Superior temporal gyrus (tissue), 1 donor: Measurements from ENCODE around the gene HOXD10.

Experiments
- DNase-seq: peaks from one replicate; pipeline ENCODE4 v3.0.0-alpha.2; 2016; ENCODE audit errors: extremely low spot score

Gene HOXD10

DNA sequence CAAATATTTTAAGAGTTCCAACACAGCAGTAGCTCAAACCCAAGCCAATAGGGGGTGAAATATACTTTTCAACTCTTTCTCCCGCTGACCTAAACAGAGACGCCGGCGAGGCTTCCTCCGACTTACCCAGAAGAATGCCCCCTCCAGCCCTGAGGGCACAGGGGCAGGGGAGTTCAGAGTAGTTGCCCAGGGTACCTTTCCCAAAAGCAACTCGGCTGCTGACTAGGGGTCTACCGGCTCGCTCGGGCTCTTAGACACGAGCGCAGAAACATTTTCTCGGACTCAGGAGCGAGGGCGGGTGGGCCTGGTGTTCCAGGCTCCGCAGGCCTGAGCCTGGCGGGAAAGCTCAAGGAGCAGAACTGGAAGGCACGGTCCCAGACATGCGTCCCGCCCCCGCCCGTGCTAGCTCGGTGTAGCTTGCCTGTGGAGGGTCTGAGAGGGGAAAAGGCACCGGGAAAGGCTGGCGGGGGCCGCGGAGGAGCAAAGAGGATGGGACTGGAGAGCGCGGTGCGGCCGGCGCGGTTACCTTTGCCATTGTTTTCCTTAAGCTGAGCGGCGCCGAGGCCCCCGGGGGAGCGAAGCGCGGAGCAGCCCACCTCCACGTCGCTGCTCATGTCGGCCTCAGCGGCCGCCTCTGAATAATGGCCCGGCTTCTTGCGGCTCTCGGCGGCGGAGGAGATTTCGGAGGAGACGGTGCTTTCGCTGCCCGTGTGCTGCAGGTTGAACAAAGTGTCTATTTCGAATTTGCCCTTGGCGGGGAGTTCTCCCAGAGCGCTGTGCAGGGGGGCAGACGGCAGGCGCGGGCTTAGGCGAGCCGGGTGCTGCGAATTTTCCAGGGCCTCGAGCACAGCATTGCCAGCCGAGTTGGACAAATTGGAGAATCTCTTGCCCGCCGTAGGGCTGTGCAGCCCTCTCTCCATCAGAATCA lies 33.5 kb upstream of the HOXD10 start:
- no peak for DNase-seq

DNA sequence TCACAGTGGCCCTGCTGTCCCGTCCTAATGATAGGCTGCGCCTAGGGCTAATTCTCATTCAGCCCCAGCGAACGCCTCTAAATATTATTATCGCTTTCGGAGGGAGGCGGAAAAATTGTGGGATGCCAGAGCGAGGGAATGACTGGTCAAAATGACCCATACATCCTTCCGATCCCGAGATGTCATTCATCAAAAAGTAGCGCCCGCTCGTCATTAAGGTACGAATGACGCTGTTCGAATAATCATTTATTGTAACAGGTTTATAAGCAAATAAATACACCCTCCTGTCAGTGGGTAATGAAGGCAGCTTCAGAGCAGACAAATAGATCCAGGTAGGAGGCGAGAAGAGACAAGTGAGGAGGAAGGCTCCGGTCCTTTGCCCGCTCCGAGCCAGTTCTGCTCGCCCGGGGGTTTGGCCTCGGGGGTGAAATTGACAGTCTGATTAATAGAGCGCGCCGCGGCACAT lies 32.7 kb upstream of the HOXD10 start, which contains the start of gene EVX2:
Gene EVX2 (minus strand): TSS at position 167 of the 466 bp plus-strand sequence. CDS start 186 bp downstream, outside the sequence.
- DNase-seq: no peak

DNA sequence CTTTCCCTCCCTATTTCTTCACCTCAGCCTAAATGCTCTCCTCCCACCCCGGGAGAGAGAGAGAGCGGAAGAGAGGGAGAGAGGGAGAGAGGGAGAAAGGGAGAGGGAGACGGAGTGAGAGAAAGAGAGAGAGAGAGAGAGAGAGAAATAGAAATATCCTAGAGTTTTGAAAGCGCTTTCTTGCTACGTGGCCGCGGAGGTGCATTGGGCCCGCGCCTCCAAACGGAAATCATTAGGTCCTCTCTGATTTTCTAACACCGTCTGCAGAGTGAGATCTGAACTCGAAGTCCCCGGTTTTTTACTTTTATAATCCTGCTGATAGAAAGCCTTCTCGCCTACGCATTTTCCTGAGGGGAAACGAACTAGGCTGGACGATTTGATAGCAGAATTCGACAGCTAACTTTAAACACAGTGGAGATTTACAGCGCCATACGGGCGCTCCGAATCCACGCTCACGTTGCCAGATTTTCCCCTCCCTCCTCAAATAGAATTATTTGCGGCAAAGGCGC lies 31.9 kb upstream of the HOXD10 start:
- no peak for DNase-seq

DNA sequence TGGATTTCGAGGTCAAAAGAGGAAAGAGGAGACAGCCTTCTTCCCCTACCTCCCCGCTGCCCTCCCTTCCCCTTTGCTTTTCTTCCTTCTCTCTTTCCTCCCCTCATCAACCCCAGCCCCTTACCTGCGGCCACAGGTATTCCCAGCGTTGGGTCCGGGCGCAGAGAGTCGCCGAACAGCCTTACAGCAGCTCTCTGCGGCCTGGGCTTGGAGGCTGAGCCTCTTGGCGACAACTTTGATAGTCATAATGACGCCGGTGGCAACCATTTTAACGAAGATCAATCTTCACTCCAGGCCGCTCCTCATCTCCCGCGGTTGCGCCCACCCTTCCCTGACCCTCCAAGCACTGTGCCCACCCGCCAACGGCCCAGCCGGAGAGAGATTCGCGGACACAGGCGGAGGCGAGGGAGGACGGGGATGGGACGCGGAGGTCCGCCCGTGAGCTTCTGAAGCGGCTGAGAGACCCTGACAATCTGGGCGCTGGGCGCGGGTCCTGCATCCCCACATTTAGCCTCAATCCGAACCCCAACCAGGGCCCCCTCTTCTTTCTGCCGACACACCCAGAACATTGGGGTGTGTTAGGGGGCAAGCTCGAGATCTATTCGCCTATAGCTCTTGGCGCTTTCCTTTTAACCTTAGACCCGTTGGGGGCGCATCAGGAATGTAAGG lies 31.3 kb upstream of the HOXD10 start:
- no peak for DNase-seq

DNA sequence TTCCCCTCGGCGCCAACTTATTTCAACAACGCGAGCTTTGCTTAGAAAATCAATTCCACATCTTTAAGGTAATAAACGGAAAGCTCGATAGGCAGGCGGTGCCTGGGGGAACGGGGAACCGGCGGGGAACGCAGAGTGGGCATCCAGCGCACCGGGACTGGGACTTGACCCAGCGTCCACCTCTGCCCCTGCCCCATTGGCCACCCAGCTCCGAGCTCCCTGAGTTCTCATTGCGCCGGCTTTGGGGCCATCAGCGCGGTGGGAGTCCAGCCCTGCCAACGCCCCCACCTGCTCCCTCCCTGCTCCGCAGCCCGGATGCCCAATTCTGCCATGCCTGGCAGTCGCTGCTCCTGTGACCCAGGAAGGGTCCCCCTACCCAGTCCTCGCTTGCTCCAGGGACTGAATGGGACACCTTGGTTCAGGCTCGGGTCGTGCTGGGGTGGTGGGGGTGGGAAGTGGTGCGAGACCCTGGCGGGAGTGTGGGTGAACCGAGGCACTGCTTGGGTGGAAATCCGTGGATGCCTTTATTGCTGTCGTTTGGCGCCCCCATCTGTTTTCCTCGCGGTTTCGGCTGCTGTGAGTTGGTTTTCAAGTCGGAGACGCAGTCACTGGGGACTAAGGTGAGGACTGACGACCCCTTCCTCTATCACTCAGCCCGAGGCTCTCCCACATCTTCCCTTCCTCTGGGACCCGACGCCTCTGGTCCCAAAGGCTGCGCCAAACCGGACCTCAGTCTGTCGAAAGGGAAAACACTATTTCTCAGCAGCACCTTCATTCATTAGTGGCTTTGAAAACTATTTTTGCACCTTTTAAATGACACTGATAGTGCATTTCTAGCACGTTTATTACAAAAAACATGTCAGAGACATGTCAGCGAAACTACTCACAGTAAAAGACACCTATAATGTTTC lies 30.5 kb upstream of the HOXD10 start:
- peak; percentile 65 for DNase-seq

DNA sequence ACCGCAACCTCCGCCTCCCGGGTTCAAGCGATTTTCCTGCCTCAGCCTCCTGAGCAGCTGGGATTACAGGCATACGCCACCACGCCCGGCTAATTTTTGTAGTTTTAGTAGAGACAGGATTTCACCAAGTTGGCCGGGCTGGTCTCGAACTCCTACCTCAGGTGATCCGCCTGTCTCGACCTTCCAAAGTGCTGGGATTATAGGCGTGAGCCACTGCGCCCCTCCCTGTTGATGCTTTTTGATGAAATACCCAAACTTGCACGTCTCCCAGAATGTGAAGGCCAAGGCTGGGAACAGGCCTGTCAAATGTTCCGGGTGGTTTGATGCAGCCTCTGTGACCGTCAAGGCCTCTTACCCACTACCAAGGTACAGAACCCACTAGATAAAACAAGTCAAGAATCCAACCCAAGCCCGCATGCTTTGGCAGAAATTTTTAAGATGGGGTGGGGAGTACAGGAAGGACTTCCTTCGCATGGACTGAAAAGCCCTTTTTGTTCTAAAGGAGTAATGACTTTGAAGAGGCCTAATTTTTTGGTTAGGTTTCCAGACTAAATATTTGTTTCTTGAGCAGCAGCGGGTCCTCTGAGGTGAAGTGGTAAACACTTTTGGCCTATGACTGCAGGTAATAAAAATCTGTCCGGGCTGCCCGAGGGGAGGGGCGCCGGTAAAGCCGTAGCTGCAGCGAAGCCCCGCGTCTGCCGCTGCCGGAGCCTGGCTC lies 29.1 kb upstream of the HOXD10 start:
- no peak for DNase-seq

DNA sequence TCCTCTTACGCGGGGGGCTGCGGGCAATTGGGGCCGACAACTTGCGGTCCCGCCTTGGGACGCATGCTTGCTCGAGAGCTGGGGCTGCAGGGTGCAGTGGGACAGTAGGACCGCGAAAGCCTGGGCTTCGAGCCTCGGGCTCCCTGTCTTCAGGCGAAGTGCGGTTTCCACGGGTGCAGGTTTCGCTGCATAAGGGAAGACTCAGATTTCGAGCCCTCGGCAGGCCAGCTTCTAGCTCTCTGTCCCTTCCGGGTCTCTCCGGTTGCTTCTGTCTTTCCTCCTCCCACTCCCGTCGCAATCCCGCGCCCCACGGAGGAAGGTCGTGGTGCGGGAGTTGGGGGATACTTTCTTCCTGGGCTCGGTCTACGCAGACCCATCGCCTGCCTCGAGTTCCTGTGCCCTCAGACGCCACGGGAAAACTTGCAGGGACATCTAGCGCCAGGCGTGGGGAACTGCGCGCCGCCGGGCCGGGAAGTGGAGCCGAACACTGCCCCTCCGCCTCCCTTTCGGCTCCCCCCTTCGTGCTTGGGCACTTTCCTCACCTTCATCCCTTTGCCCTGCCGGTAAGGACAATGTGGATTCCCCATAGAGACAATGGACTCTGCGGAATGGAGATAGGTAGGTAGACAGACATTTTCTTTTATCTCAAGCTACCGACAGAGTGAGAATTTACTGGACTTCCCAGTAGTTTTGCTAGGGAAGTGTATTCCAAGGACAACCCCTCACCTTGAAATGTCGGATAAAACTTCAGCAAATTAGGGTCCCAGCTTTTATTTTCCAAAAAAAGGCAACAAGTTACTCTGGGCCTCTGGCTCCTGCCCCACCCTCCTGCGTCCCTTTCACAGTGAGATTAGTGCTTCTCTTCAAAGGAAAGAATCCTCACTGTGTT lies 28.3 kb upstream of the HOXD10 start:
- no peak for DNase-seq

DNA sequence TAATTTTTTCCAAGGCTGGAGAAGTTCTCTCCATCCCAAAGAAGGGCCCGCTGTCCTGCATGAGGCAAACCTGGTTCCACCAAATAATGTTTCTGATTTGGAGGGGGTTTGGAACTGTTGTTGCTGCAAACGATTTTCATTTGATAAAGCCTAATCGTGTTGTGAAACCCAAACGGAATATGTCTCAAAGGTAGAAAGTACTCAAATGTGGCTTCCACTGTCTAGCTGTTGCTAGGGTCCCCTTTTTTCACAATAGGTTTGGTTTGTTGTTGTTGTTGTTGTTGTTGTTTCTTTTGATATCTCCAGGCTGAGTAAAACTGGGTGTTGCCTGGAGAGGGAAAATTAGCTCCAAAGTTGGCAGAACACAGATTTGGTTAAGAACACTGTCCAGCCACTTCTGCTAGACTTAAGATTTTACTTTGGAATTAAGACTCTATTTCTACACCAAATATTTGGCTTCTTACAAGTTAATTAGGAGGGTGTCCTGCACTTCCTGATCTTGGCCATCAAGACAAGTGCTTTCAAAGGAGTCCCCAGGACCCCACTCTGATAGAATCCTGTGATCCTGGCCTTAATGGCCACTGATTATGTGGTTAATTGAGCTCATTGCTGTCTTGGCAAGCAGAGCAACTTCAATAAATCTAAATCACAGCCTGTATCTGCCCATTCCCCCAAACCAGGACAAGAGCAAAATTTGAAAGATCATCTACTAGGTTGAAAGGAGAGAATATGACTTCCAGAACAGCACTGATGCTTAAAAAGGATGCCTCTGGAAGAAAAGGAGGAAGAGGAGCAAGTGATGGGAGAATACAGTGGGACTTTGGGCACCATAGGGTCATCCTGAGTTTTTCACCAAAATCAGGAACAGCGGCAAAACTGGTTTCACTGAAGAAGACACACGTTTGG lies 27.4 kb upstream of the HOXD10 start:
- no peak for DNase-seq

DNA sequence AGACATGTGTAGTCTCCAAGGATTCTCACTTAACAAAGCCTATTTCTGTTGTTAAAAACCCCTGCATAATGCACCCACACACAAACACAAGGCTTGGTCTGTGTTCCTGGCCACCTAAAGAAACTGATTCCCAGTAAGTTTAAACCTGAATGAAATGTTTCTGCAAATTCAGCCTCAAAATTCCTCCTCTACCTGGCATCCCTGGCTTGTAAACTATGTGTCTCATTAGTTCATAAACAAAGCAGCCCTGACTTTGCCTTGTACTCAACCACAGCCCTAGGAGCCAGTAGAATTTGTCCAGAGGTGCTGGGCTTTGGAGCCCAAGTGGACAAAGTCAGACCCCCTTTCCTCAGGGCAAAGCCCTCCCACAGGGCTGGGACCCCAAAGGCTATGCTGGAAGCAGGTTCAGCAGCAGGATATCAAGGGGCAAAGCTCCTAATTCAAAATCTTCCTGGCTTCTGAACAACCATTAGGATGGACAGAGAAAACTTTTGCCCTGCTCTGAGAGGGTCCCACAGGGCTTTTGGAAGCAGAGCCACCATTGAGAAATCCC lies 26.7 kb upstream of the HOXD10 start:
- no peak for DNase-seq

DNA sequence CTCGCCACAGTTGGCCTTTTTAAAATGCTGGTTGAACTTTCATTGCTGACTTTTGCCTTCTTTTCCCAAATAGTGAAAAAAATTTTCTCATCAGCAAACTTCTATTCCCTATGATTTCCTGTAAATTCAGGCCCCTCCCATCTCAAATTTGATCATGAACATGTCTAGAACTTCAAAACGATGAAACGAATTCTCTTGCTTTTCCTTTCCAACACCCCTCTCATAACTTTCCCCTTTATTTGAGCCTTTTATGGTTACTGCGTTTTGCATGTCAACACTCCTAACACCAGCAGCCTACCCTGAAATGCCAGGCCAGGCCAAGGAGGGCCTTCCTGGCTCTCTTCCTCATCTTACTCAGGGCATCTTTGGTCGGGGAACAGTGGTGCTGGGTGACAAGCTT lies 25.7 kb upstream of the HOXD10 start:
- no peak for DNase-seq

DNA sequence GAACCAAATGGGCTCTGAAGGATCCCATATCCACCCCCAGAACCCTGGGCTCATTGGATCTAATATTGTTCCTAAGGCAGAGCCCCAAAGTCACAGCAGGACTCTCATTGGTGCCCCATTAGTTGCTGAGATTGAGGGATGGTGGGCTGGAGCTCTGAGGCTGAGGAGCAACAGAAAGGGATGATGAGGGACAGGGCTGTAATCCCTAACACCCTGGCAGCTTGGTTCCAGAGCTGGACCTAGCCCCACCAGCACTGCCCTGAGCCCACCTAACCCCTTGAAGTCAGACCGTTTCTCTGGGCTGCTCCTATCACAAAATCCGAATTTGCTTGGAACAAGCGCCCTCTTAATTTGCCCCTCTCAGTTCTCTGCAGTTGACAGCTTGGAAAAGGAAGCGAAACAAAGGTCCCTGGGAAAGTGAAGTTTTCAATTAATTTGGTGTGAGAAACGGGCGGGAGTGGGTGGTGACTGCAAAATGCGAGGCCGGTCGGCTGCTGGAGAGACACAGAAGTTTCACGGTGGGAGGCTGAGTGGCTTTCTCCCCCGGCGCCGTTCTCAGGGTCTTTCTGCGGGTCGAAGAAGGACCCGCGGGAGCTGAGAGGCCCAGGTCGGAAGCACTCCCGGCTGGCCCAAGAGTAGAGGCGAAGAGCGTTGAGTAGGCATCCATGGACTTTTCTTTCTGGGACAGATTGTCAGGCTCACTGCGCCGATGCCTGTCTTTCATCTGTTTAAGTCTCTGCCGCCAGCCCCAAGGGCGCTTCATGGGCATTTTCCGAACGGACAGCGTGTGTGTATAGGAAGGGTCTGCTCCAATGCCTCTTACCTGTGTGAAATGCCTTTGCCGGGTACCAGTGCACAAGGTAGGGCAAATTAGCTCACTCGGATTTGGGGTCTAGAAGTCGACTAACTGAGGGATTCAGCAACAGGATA lies 25.0 kb upstream of the HOXD10 start:
- no peak for DNase-seq

DNA sequence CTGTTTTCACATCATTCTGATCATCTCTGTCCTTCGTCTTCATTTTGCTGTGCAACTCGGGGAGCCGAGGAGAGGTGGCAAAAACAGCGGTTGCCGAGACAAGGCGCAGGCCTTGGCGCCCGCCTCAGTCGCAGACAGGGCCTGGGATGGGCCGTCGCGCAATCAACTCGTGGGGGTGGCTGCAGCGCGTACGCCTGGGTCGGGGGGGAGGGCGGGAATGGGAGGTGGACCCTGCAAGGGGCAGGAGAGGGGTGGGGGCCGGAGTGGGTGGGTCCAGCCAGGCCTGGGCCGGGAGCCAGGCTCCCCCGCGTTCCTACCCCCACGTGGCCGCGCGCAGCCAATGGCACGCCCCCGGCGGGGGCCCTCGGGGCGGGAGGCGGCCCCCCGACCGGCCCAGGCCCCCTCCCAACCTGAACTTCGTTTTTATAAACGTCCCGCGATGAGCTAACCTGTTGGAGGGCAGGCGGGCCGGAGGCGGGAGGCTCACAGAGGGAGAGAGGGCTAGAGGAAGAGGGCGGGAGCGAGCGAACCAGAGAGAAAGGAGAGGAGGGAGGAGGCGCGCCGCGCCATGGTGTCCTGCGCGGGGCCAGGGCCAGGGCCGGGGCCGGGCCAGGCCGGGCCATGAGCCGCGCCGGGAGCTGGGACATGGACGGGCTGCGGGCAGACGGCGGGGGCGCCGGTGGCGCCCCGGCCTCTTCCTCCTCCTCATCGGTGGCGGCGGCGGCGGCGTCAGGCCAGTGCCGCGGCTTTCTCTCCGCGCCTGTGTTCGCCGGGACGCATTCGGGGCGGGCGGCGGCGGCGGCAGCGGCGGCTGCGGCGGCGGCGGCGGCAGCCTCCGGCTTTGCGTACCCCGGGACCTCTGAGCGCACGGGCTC lies 24.1 kb upstream of the HOXD10 start, which contains the start of gene HOXD13:
Gene HOXD13 (plus strand): TSS at position 452 of the 875 bp plus-strand sequence. CDS start 170 bp downstream, at position 622.
- no peak for DNase-seq

DNA sequence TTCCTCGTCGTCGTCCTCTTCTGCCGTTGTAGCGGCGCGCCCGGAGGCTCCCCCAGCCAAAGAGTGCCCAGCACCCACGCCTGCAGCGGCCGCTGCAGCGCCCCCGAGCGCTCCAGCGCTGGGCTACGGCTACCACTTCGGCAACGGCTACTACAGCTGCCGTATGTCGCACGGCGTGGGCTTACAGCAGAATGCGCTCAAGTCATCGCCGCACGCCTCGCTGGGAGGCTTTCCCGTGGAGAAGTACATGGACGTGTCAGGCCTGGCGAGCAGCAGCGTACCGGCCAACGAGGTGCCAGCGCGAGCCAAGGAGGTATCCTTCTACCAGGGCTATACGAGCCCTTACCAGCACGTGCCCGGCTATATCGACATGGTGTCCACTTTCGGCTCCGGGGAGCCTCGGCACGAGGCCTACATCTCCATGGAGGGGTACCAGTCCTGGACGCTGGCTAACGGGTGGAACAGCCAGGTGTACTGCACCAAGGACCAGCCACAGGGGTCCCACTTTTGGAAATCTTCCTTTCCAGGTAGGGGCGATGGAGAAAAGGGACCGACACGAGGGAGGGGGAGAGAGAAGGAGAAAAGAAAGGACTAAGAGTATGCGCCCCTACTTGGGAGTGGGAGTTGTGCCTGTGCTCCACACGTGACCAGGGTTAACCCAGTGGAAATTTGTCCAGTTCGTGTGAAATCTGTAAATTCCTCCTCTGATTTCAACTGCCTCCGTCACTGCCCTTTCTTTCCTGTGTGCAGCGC lies 23.3 kb upstream of the HOXD10 start:
- no peak for DNase-seq

DNA sequence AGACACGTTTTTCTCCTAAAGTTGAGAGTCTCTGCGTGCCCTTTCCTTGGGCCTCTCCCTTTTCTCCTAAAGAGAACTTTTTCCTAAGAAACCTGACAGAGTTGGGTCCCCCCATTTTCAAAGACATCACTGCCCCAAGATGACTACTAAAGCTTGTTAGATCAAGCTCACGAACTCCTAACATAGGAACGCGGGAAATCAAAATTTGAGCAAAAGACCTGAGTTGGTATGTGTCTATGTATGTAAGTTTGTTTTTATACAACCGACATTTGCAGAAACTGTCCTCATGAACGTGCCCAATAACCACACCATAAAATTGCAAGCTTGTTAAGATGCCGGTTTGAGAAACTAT lies 22.7 kb upstream of the HOXD10 start:
- DNase-seq: no peak

DNA sequence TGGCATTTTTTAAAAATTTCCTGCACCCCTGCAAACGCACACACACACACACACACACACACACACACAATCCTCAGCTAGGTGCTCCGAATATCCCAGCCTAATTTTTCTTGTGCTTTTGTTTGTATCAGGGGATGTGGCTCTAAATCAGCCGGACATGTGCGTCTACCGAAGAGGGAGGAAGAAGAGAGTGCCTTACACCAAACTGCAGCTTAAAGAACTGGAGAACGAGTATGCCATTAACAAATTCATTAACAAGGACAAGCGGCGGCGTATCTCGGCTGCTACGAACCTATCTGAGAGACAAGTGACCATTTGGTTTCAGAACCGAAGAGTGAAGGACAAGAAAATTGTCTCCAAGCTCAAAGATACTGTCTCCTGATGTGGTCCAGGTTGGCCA lies 22.2 kb upstream of the HOXD10 start:
- no peak for DNase-seq

DNA sequence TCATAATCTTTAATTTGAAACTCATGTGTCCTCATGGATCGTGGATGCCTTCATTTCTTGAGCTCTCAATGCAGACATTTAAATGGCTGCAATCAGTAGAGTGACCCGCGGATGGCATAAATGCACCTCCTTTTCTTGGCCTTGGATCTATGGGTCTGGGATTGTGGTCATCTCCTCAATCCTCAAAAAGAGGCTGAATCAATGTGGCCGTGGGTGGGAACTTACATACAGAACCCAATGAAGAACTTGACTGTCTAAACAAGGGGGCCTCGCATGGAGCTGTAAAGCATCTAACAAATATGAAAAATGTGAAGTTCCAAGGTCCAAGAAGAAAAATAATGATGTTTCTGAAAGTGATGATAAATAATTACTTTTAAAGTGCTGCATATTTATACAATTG lies 21.2 kb upstream of the HOXD10 start:
- no peak for DNase-seq
